Measurements from ENCODE around the gene IGSF23. TPM values are rescaled to one million over a fixed set of nuclear protein-coding genes. Genes with fewer than 3 reads are reported as not detected.

IGSF23 gene
- total RNA-seq, 2 donors from 2014 or later = not detected

DNA sequence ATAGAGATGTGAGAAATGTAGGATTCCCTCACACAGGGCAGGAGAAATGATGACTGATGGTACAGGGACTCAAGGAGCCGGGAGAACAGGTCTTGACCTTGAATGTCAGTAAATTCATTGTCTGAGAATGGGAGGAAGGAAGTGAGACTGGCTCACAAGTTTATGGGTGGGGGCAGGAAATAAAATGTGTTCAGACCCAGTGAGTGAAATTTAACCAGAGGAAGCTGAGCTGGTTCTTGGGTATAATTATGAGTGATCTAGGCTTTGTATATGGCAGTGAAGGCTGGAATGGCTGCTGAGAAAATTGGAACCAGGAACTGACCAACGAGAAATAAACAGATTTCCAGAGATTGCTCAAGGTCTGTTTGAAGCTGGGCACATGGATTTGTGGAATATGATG lies 6.3 kb upstream of the IGSF23 start:
- WGBS, 2 experiments (ENCODE audit: insufficient coverage in 1 of 2, insufficient read length in 1 of 2) = 75 to 90% methylated on average over 1 to 2 of the region's 2 CpGs

DNA sequence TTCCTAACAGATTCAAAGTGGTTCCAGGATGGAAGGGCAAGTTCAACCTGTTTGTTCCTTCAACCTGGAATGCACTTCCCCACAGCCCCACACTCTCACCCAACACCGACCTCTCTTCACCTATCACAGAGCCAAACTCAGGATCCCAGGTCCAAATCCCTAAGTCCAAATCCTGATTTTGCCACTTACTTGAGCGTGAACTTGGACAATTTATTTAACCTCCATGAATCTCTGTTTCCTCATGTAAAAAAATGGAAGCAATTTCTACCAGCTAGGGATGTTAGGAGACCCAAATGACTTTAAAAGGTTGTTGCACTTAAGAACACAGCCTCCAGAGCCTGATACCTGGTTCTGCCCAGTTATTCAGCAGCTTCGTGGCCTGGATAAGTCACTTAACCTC lies 5.4 kb upstream of the IGSF23 start:
- no peaks in the 10 kb centered on the region for H3K9me3 ChIP-seq (ENCODE audit: control insufficient read depth, low read length)

More for the DNA sequence above, 6.3 kb upstream of the IGSF23 start:
- no peaks in the 10 kb centered on the region for H3K27me3 ChIP-seq (ENCODE audit: control insufficient read depth, insufficient read depth, low read length, poor library complexity, severe bottlenecking)
- Mint-ChIP-seq H3K27me3 (ENCODE audit: insufficient read depth) (no peaks in the 10 kb centered on the region), H3K4me1 (peaks cover 10% of the 10 kb centered on the region), H3K27ac (no peak overlapping the region), H3K36me3 (ENCODE audit: low read depth) (no peaks in the 10 kb centered on the region), H3K4me3 (no peak overlapping the region), H3K9me3 (no peaks in the 10 kb centered on the region)
- H3K9me3 ChIP-seq (ENCODE audit: control insufficient read depth, low read length) = no peaks in the 10 kb centered on the region
- DNase-seq = no peak
- peaks cover 2% of the 10 kb centered on the region for H3K4me1 ChIP-seq (ENCODE audit: control insufficient read depth, insufficient read depth, low read length)
- H3K9ac ChIP-seq (ENCODE audit: extremely low read depth, low read length, poor library complexity, severe bottlenecking) = no peak overlapping the region
- H3K27ac ChIP-seq (ENCODE audit: low read depth, low read length) = no peak overlapping the region
- TF ChIP-seq, protein P1, sequence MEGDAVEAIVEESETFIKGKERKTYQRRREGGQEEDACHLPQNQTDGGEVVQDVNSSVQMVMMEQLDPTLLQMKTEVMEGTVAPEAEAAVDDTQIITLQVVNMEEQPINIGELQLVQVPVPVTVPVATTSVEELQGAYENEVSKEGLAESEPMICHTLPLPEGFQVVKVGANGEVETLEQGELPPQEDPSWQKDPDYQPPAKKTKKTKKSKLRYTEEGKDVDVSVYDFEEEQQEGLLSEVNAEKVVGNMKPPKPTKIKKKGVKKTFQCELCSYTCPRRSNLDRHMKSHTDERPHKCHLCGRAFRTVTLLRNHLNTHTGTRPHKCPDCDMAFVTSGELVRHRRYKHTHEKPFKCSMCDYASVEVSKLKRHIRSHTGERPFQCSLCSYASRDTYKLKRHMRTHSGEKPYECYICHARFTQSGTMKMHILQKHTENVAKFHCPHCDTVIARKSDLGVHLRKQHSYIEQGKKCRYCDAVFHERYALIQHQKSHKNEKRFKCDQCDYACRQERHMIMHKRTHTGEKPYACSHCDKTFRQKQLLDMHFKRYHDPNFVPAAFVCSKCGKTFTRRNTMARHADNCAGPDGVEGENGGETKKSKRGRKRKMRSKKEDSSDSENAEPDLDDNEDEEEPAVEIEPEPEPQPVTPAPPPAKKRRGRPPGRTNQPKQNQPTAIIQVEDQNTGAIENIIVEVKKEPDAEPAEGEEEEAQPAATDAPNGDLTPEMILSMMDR (conservative IDR thresholded peaks at IDR 0.05) = no peak
- H3K4me3 ChIP-seq (ENCODE audit: low read length) = no peak overlapping the region
- H3K36me3 ChIP-seq (ENCODE audit: control insufficient read depth, insufficient read depth, low read length) = no peaks in the 10 kb centered on the region

DNA sequence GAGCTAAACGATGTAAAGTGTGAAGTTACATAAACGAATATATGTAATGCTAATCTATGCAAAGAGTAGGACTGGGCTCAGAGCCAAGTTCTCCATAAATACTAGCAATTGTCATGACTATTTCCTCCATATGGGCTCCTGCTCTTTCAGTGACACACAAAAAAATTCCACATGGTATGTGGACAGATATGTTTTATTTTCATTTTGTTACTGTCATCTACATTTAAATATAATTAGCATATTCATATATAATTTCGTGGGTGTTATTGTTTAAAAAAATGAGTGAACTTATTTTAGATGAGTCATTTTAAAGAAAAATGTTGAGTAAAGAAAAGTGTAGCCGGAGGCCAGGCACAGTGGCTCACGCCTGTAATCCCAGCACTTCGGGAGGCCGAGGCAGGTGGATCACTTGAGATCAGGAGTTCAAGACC lies 5.0 kb upstream of the IGSF23 start:
- WGBS, 2 experiments (ENCODE audit: insufficient coverage in 1 of 2, insufficient read length in 1 of 2) = 89 to 97% methylated on average over 4 to 7 of the region's 7 CpGs
- H3K27me3 ChIP-seq (ENCODE audit: control insufficient read depth, insufficient read depth, low read length, poor library complexity, severe bottlenecking) = no peaks in the 10 kb centered on the region
- H3K36me3 ChIP-seq (ENCODE audit: control insufficient read depth, insufficient read depth, low read length) = no peaks in the 10 kb centered on the region
- no peak overlapping the region for H3K27ac ChIP-seq (ENCODE audit: low read depth, low read length)
- TF ChIP-seq, protein P1 (conservative IDR thresholded peaks at IDR 0.05) = no peak
- Mint-ChIP-seq H3K36me3 (ENCODE audit: low read depth) (no peaks in the 10 kb centered on the region), H3K4me3 (no peak overlapping the region), H3K9me3 (no peaks in the 10 kb centered on the region), H3K27ac (no peak overlapping the region), H3K4me1 (peaks cover 8% of the 10 kb centered on the region), H3K27me3 (ENCODE audit: insufficient read depth) (no peaks in the 10 kb centered on the region)
- no peak for DNase-seq
- no peak overlapping the region for H3K9ac ChIP-seq (ENCODE audit: extremely low read depth, low read length, poor library complexity, severe bottlenecking)
- H3K4me1 ChIP-seq (ENCODE audit: control insufficient read depth, insufficient read depth, low read length) = peaks cover 2% of the 10 kb centered on the region
- H3K9me3 ChIP-seq (ENCODE audit: control insufficient read depth, low read length) = no peaks in the 10 kb centered on the region
- H3K4me3 ChIP-seq (ENCODE audit: low read length) = no peak overlapping the region

More for the DNA sequence above, 5.4 kb upstream of the IGSF23 start:
- TF ChIP-seq, protein P1 (conservative IDR thresholded peaks at IDR 0.05) = no peak
- no peak overlapping the region for H3K4me3 ChIP-seq (ENCODE audit: low read length)
- Mint-ChIP-seq H3K36me3 (ENCODE audit: low read depth) (no peaks in the 10 kb centered on the region), H3K9me3 (no peaks in the 10 kb centered on the region), H3K27me3 (ENCODE audit: insufficient read depth) (no peaks in the 10 kb centered on the region), H3K4me1 (peaks cover 8% of the 10 kb centered on the region), H3K4me3 (no peak overlapping the region), H3K27ac (no peak overlapping the region)
- no peak for DNase-seq
- no peak overlapping the region for H3K27ac ChIP-seq (ENCODE audit: low read depth, low read length)
- H3K9ac ChIP-seq (ENCODE audit: extremely low read depth, low read length, poor library complexity, severe bottlenecking) = no peak overlapping the region
- H3K4me1 ChIP-seq (ENCODE audit: control insufficient read depth, insufficient read depth, low read length) = peaks cover 2% of the 10 kb centered on the region
- H3K27me3 ChIP-seq (ENCODE audit: control insufficient read depth, insufficient read depth, low read length, poor library complexity, severe bottlenecking) = no peaks in the 10 kb centered on the region
- WGBS, 2 experiments (ENCODE audit: insufficient coverage in 1 of 2, insufficient read length in 1 of 2) = 88 to 90% methylated on average over 3 of the region's 3 CpGs
- H3K36me3 ChIP-seq (ENCODE audit: control insufficient read depth, insufficient read depth, low read length) = no peaks in the 10 kb centered on the region
